Ovary (tissue), 9 donors: ENCODE results near the gene TRPC1. TPM values are rescaled to one million over a fixed set of nuclear protein-coding genes. Genes with fewer than 3 reads are reported as not detected.

Experiments used
- DNase-seq, 5 donors: peaks; one replicate each; pipeline ENCODE4 v3.0.0-alpha.2; 2019 to 2020
- H3K27ac ChIP-seq, 2 donors: fragments of 200-600 bp; one replicate each; pipeline versions ENCODE4 v1.5.1 to v1.8.0; 2019 to 2022
- H3K27me3 ChIP-seq: fragments of 200-600 bp; one replicate; pipeline ENCODE4 v1.8.0; 2022
- H3K36me3 ChIP-seq: fragments of 200-600 bp; sonication (generic); one replicate; pipeline ENCODE4 v1.5.1; 2019
- H3K4me1 ChIP-seq: one replicate; pipeline ENCODE4 v1.8.1; 2013; ENCODE audit warnings: mild to moderate bottlenecking, moderate library complexity; ENCODE audit not compliant: insufficient read depth
- H3K4me3 ChIP-seq: fragments of 200-600 bp; sonication (generic); one replicate; pipeline ENCODE4 v1.5.1; 2017
- H3K9me3 ChIP-seq, 2 donors: fragments of 200-600 bp in 1 of 2; sonication (generic) in 1 of 2; one replicate each; pipeline versions ENCODE4 v1.5.1 to v1.8.1; 2013 to 2019; ENCODE audit warnings: mild to moderate bottlenecking in 1 of 2, moderate library complexity in 1 of 2
- CTCF ChIP-seq, 3 donors: fragments of 450-650 bp in 2 of 3; fragments of 200-600 bp in 1 of 3; IDR thresholded peaks; one replicate each; pipeline versions ENCODE4 v1.5.1 to v1.8.0; 2016 to 2022; ENCODE audit warnings: antibody characterized with exemption in 3 of 3, mild to moderate bottlenecking in 1 of 3
- EP300 ChIP-seq: sonication (generic); formaldehyde crosslinking; IDR thresholded peaks from one replicate; pipeline ENCODE4 v1.6.1; 2017; ENCODE audit warnings: antibody characterized with exemption
- POLR2A ChIP-seq: fragments of 450-650 bp; IDR thresholded peaks from one replicate; pipeline ENCODE4 v1.6.1; 2017; ENCODE audit warnings: antibody characterized with exemption, mild to moderate bottlenecking, moderate library complexity
- WGBS, 3 donors: extraction: QIAGEN DNeasy Blood & Tissue Kit in 1 of 3; methylation state at CpG; one replicate each; pipeline versions ENCODE4 v1.1.5 to v1.1.7; 2013 to 2017; 5-methylcytosine and 5-hydroxymethylcytosine counted together
- intact Hi-C, 4 donors: fragments of 100-400 bp; cut with DNase I; formaldehyde crosslinking; loops; one replicate each; pipeline versions ENCODE4 v1.11.0 to v1.15.1; 2022 to 2023
- polyA plus RNA-seq, 2 donors: library from polyadenylated mRNA; stranded (reverse); fragments of 200-250 nt in 1 of 2; fragments of 350-450 nt in 1 of 2; fragmentation: Illumina TruSeq in 1 of 2; extraction: RNeasy Lipid Tissue Mini Kit (QIAGEN cat#74804) in 1 of 2; gene quantifications; one replicate each; pipeline ENCODE4 v1.2.3, GENCODE V29; 2013 to 2014
- total RNA-seq, 7 donors: library from RNA; depleted of rRNA in 2 of 7; stranded (reverse); fragments of >200 nt in 2 of 7; fragmentation: NEBNext Ultra II Directional in 3 of 7; extraction: Animal tissue kit (Norgen Biotek cat#: 25700) in 3 of 7; gene quantifications; one replicate each; pipeline versions ENCODE4 v1.1.0 to v1.2.4, GENCODE V29; 2016 to 2023
- donor health status: DM: no; HTN: no; CAD: no; lungs with moderate emphysema.
- donor health status: DM: no; HTN: no; CAD: no.
- donor health status: Bipolar disorder and iron deficiency.
- donor health status: DM: yes; HTN: yes; CAD: no.
- donor health status: DM: no; HTN: no; CAD: no.
- donor health status: DM: yes; HTN: yes; CAD: no.

Gene TRPC1
- total and polyA plus RNA-seq, 9 donors, result 12.6 to 41.7 (median 34.5) TPM

GRCh38 chr3:142782616-142783015 is 58.8 kb downstream of the TRPC1 start:
- no peaks in the 10 kb centered on the region for H3K27me3 ChIP-seq
- WGBS, 3 donors, result 93 to 100% (median 94%) methylated on average over 2 of the region's 2 CpGs
- H3K4me1 ChIP-seq, result no peaks in the 10 kb centered on the region
- H3K36me3 ChIP-seq, result no peaks in the 10 kb centered on the region
- H3K4me3 ChIP-seq, result no peak overlapping the region
- peaks cover 0 to 3% of the 10 kb centered on the region in 2 donors for H3K9me3 ChIP-seq
- DNase-seq, result no peak
- intact Hi-C loops, result no loop called here
- no peak overlapping the region for H3K27ac ChIP-seq
- no peak for TF ChIP-seq POLR2A
- no peak for TF ChIP-seq CTCF (IDR thresholded peaks at IDR 0.05)
- no peak for TF ChIP-seq EP300

GRCh38 chr3:142784228-142784627 is 60.4 kb downstream of the TRPC1 start:
- Histone ChIP-seq H3K4me3 (no peak overlapping the region), H3K9me3 (peaks cover 0 to 3% of the 10 kb centered on the region in 2 donors), H3K27ac (no peak overlapping the region), H3K4me1 (no peaks in the 10 kb centered on the region), H3K36me3 (no peaks in the 10 kb centered on the region), H3K27me3 (no peaks in the 10 kb centered on the region)
- intact Hi-C loops, result no loop called here
- TF ChIP-seq CTCF (IDR thresholded peaks at IDR 0.05) (no peak), EP300 (no peak), POLR2A (no peak)
- no peak for DNase-seq
- WGBS, 3 donors, result 41 to 99% (median 53%) methylated on average over 1 of the region's 1 CpG

- TF ChIP-seq CTCF (IDR thresholded peaks at IDR 0.05), result no peak
- TF ChIP-seq POLR2A, result no peak
- TF ChIP-seq EP300, result no peak
- intact Hi-C loops, result no loop called here
- WGBS, 3 donors, result 87 to 93% (median 89%) methylated on average over 4 of the region's 4 CpGs
- H3K36me3 ChIP-seq, result no peaks in the 10 kb centered on the region
- no peak overlapping the region for H3K4me3 ChIP-seq
- peaks cover 0 to 3% of the 10 kb centered on the region in 2 donors for H3K9me3 ChIP-seq
- H3K27ac ChIP-seq, result no peak overlapping the region
- DNase-seq, result no peak
- no peaks in the 10 kb centered on the region for H3K4me1 ChIP-seq
- no peaks in the 10 kb centered on the region for H3K27me3 ChIP-seq
These were observed 62.2 kb downstream of the TRPC1 start for GRCh38 chr3:142785996-142786395.

- Histone ChIP-seq H3K4me3 (no peak overlapping the region), H3K9me3 (peaks cover 0 to 1% of the 10 kb centered on the region in 2 donors), H3K36me3 (no peaks in the 10 kb centered on the region), H3K27ac (no peak overlapping the region), H3K27me3 (no peaks in the 10 kb centered on the region), H3K4me1 (no peaks in the 10 kb centered on the region)
- WGBS, 3 donors, result 62 to 66% (median 64%) methylated on average over 1 of the region's 1 CpG
- DNase-seq, result no peak
- no peak for TF ChIP-seq POLR2A
- no peak for TF ChIP-seq CTCF (IDR thresholded peaks at IDR 0.05)
- TF ChIP-seq EP300, result no peak
- intact Hi-C loops, result no loop called here
These were observed 63.9 kb downstream of the TRPC1 start for GRCh38 chr3:142787719-142788118.
